ENCODE results near the gene MYOCOS.
A peak's percentile ranks its signal among the peaks of the same experiment; 100 is the strongest.
"Not testable (repeated sequence)": the region's sequence is repeated elsewhere in the genome, so short reads cannot be mapped to it uniquely, and the experiment has no call there.

Gene MYOCOS

DNA sequence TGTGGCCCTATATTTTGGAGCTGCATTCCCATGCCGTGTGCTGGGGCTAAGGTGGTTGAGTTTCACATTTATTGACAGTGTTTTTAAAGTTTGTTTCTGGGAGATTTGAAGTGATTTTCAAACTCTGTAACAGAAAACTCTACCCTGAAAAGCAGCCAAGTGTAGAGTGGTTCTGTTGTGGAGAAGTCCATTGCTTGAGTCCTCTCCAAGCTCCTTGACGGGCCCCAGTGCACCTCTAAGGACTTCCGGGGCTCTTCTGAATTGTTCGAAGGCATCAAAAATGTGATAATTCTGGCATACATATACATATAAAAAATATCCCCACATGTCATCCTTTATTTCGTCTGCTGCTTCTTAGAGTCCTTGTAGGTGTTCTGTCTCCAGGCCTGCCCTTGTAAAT lies 5.0 kb downstream of the MYOCOS start:
- DNase-seq = no peak

- no peak for DNase-seq
Observed at GRCh38 chr1:171628225-171628624, 6.2 kb downstream of the MYOCOS start.

GRCh38 chr1:171635661-171636060 lies 13.6 kb downstream of the MYOCOS start:
- no peak for DNase-seq

DNA sequence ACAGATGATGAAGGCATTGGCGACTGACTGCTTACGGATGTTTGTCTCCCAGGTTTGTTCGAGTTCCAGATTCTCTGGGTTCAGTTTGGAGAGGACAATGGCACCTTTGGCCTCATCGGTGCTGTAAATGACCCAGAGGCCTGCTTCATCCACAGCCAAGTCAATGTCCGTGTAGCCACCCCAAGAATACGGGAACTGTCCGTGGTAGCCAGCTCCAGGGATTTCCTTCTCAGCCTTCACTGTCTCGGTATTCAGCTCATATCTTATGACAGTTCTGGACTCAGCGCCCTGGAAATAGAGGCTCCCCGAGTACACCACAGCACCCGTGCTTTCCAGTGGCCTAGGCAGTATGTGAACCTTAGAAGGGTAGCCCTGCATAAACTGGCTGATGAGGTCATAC lies 14.1 kb downstream of the MYOCOS start:
- no peak for DNase-seq

GRCh38 chr1:171637928-171638576 lies 16.0 kb downstream of the MYOCOS start:
- no peak for DNase-seq

- DNase-seq = no peak
Observed at GRCh38 chr1:171640225-171640624, 18.2 kb downstream of the MYOCOS start.

DNA sequence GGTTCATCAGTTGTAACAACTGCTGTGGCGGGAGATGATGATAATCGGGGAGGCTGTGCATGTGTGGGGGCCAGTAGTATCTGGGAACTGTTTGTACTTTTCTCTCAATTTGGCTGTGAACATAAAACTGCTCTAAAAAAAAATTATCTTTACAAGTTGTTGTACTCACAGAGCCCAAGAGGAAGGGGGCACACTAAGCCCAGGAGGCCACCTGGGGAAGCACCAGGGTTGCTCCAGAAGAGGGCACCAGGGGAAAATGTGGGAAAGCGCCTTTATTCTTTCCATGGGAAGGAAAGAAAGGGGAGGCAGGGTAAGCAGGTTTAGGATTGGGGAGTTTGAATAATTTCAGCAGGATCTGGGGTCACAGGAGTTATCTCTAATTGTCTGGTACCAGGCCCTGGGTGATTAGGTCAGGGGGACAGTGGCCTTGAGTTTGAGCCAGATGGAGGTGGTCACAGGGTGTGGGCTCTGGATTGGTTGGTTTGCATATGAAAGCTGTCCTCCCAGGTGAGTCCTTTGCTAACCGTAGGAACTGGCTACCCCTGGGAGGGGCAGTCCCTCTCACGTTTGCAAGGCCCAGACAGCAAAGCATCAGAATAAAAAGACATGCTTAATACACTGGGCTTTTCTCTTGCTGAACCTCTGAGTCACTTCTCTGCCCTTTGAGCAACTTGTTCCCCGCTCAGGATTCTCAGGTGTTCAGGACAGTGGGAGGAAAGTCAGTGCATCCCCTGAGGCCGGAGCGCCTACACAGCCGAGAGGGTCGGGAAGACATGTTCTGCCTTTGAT lies 19.2 kb downstream of the MYOCOS start:
- no peak for DNase-seq

DNA sequence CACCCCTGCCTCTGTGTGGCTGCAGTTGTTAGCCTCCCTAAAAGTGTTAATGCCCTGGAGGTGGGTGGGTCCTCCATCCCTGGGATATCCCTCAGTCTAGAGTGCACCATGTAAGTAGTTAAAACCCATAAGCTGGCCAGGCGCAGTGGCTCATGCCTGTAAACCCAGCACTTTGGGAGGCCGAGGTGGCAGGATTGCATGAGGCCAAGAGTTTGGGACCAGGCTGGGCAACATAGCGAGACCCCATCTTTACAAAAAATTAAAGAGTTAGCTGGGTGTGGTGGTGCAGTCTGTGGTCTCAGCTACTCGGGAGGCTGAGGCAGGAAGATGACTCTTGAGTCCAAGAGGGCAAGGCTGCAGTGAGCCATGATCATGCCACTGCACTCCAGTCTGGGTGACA lies 20.2 kb downstream of the MYOCOS start:
- DNase-seq = no peak

DNA sequence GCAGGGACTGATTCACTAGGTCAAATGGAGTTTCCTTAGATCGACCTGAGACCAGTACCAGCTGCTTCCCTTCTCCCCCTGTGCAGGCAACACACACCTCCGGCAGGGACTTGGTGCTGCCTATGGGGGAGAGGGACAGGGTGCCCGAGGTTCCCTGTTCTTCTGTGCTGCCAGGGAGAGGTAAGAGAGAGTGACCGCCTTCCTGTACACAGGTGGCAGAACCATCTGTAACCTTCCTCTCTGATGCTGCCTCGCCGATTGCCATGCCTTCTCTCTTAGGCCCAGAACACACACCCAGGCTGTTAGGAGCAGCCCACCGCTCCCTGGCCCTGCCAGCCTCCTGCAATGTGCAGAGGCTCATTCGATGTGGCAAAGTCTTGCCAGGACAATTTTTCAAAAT lies 21.1 kb downstream of the MYOCOS start:
- DNase-seq = no peak

DNA sequence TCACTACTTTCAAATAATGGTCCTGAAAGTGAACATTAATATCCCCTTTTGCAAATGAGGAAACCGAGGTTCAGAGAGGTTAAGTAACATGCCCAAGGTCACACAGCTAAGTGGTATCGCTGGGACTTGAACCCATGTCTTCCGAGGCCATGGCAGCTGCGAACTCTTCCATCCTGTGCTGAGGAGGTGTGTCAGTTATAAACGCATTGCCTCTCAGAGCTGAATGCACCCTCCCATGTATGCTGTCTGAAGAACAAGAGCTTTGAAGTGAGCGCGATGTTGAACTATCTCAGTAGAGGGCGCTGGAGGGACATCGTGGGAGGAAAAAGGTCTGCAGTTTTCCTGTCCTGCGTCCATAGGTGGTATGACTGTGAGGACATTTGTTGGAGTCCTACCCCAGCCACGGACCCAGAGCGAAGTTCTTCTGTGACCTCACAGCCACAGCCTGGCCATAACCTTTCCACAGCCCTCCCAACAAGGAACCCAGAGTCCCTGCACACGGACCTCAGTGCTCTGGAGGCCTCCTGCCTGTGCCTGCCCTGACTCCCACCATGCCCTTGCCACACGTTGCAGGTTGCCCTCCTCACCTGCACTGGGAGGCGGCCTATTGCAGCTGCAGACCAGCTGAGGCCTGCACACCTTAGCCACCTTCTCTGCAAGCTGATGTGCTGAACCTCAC lies 22.9 kb downstream of the MYOCOS start:
- DNase-seq = peak; percentile 19

DNA sequence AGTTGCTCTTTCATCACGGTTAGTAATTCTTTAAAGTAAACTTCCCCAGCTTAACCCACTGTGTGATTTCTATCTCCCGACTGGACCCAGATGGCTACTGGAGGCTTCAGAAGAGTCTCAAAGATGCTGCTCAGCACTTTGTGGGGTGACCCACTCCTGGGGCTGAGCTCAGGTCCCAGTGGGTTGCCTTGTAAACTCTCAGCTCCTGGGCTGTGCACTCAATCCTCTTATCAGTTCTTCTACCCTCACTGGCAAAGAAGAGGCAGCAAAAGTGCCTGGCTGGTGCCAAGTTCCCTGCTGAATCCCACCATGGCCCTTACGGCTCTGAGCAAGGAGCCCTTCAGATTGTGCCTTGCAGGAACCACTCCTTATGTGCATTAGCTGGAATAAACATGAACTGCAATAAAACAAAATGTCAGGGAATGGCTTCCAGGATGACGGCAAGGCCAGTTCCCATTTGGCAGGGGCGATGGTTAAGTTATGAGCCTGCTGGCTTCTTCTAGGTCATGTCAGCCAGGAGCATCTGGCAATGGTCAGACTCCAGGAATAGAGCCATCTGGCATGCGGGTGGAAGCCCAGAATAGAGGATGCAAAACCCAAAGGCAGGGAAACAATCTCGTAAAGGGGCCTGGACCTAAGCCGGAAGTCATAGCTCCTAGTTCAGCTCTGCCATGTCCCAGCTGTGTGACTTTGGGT lies 23.7 kb downstream of the MYOCOS start:
- DNase-seq = no peak

DNA sequence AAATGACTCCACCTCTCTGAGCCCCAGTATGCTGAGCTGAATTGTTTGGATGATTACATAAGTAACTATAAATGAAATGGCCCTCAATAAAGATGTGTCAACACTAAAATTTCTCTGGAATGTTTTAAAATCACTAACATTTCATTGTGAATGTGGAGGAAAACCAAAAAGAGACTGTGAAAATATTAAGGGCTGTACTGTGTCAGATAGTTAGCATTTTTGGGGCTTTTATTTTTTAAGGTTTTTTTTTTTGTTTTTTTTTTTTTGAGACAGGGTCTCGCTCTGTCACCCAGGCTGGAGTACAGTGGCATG lies 24.2 kb downstream of the MYOCOS start:
- no peak for DNase-seq

DNA sequence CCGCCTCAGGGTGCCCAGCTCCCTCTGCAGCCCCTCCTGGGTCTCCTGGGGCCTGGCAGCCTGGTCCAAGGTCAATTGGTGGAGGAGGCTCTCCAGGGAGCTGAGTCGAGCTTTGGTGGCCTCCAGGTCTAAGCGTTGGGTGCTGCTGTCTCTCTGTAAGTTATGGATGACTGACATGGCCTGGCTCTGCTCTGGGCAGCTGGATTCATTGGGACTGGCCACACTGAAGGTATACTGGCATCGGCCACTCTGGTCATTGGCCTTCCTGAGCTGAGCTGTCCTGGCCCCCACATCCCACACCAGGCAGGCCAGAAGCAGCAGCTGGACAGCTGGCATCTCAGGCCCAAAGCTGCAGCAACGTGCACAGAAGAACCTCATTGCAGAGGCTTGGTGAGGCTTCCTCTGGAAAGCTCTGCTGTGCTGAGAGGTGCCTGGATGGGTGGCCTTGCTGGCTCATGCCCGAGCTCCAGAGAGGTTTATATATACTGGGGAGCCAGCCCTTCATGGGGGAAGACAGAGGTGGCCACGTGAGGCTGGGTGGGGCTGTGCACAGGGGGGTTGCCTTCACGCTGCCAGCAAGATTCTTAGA lies 30.3 kb downstream of the MYOCOS start, which contains the start of gene MYOC:
Gene MYOC (minus strand): TSS at position 455 of the 589 bp plus-strand sequence. CDS start 77 bp downstream, at position 378.
- no peak for DNase-seq

DNA sequence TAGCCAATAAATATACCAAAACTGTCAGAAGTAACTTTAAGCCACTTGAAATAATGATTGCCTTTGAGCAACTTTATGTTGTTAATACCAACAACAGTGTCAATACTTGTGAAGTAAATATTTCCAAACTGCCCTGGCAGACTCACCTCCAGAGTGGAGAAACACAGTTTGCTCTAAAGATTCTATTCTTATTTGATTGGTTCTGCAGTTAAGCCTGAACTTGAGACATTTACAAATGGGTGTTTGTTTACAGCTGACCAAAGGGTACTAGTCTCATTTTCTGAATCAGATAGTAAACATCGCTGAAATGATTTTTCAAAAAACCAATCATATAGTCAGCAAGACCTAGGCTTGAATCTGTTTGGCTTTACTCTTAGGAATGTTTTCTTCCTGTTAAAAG lies 31.8 kb downstream of the MYOCOS start:
- no peak for DNase-seq

DNA sequence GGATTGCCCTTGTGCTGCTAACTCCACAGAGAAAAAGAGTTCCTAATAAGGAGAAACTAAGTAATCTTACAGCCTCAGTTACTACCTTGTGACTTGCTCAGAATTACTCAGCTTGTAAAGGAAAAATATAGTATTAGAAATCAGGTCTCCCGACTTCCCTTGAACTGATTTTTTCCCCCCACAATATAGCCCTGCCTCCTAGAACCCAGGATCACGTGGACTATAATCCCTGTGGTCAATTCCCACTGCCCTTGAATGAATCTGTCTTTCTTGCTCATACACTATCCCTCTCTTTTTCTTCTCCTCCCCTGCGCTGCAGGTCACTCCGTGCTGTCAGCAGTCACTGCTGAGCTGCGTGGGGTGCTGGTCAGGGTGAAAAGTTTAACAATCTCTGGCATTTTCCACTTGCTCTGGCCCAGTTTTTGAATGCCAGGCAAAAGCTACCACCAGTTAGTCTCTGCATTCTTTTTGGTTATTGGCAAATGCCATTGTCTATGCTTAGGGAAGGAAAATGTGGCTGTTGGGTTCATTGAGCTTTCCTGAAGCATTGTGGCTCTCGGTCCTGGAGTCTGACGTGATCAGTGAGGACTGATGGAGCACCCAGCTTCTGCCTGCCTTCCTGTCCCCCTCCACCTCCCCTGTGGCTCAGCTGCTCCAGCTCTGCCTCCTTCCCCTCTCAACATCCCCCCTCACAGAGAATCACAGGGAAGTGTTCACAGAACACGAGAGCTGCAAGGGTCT lies 32.3 kb downstream of the MYOCOS start:
- DNase-seq = no peak

DNA sequence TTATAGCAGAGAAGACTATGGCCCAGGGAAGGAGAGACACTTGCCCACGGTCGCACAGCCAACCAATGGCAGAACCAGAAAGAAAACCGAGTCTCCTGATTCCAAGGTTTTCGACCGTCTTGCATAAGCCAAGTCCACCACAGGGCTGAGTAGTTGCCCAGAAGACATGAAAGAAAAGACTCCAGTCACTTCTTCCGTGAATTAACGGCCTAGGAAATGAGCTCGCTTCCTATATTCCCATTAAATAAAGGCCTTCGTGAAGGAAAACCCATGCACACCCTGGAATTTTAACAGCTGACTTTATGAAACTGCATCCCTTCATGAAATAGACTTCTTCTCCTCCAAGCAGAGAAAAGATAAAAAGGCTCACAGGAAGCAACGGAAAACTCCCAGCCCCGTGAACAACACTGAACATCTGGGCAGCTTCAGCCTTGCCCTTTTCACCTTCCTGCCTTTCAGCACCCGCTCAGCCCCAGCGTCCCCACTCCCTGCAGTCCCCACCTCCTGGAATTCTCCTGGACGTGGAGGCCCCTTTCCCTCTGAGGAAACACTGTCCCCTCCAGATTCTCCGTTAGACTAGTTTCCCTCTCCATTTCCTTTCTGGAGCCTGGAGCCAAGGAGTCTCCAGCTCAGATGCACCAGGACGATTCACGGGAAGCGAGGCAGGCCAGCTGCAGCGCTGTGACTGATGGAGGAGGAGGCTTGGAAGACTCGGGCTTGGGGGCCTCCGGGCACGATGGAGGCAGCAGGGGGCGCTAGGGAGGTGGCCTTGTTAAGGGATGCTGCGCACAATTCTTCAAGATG lies 33.1 kb downstream of the MYOCOS start:
- no peak for DNase-seq

GRCh38 chr1:171655746-171656116 lies 33.7 kb downstream of the MYOCOS start:
- no peak for DNase-seq

- DNase-seq = not testable (repeated sequence)
Observed at GRCh38 chr1:171656206-171656605, 34.2 kb downstream of the MYOCOS start.

DNA sequence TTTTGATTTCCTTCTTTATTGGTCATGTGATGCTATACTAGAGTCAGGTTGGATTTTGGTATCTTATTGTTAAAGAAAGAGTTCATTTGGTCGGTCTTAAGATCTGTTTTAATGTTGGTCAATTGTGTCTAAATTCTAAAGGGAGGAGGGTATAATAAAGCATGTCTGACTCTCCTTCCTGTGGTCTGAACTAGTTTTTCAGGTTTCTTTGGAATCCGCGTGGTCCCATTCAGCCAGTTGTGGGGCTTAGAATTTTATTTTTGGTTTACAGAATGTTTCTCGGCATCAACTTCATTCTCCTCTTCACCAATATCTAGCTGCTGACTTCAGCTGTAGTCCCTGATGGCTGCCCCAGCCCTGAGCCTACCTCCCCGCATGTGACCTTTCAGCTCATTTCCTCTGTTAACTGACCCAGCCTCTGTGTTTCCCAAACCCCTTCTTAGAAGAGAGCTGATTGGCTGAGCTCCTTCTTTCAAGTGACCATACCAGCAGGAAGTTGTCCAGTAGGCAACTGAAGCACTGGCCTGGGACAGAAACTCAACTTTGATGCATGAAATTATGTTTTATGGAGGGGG lies 39.1 kb downstream of the MYOCOS start:
- DNase-seq = no peak

DNA sequence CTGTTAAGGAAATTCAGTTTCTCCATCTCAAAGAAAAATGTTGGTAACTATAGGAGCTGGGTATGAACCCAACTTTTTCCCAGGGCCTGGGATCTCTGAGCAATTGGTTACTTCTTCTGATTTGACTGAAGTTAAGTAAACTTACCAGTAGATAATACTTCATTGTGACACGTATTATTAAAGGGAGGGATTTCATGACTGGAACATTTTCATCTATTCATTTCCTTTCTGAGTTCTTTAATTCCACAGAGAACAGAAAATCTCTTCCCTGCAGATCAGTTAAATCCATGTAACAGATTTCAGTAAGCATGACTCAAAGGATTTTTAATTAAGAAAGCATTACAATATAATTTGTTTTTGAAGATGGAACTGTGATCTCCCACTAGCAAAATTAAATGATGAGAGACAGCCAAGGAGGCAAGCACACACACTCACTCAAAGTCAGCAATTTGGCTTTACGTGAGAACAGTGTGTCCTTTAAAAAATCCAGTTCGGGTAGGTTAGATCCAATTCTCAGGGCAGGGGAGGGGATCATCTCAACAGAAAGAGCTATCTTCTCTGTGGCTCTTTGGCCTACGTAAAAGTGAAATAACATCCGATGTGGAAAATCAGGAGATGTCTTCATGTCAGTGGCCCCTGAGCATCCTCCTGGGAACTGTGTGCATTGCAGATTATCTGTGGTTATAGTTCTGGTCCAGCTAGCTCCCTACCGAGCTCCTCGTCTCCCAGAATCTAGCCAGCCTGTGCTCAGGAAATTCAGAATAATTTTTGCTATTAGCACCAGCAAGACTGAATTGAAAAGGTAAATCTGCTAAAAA lies 41.2 kb downstream of the MYOCOS start:
- no peak for DNase-seq

Measured in NCI-H2029 (cell line).